ENCODE measurements around the gene DYRK4.

DYRK4 gene

GRCh38 chr12:4564818-4565217 lies 2.8 kb downstream of the DYRK4 start:
- DNase-seq: no peak

GRCh38 chr12:4566474-4566873 lies 4.5 kb downstream of the DYRK4 start:
- no peak for DNase-seq

- no peak for DNase-seq
These were observed 5.3 kb downstream of the DYRK4 start for GRCh38 chr12:4567073-4567881.

- DNase-seq: no peak
These were observed 7.3 kb downstream of the DYRK4 start for GRCh38 chr12:4569261-4569660.

GRCh38 chr12:4572680-4573079 lies 10.7 kb downstream of the DYRK4 start:
- DNase-seq: no peak

- no peak for DNase-seq
These were observed 17.5 kb downstream of the DYRK4 start for GRCh38 chr12:4579305-4580102.

GRCh38 chr12:4580281-4580688 lies 18.3 kb downstream of the DYRK4 start:
- DNase-seq: no peak

GRCh38 chr12:4584281-4584680 lies 22.3 kb downstream of the DYRK4 start:
- DNase-seq: no peak

- no peak for DNase-seq
These were observed 22.9 kb downstream of the DYRK4 start for GRCh38 chr12:4584896-4585295.

GRCh38 chr12:4586500-4586899 lies 24.5 kb downstream of the DYRK4 start:
- DNase-seq: no peak

- no peak for DNase-seq
These were observed 25.1 kb downstream of the DYRK4 start for GRCh38 chr12:4587108-4587507.

- no peak for DNase-seq
These were observed 26.9 kb downstream of the DYRK4 start for GRCh38 chr12:4588916-4589315.

GRCh38 chr12:4589941-4590340 lies 27.9 kb downstream of the DYRK4 start:
- no peak for DNase-seq

GRCh38 chr12:4591180-4591687 lies 29.2 kb downstream of the DYRK4 start:
- DNase-seq: no peak

- DNase-seq: no peak
These were observed 33.9 kb downstream of the DYRK4 start for GRCh38 chr12:4595881-4596280.

- DNase-seq: no peak
These were observed 41.4 kb downstream of the DYRK4 start for GRCh38 chr12:4603421-4603820.

- no peak for DNase-seq
These were observed 41.9 kb downstream of the DYRK4 start for GRCh38 chr12:4603946-4604345.

- peak; percentile 76 to 88 for DNase-seq
These were observed 42.7 kb downstream of the DYRK4 start for GRCh38 chr12:4604684-4605193.

GRCh38 chr12:4607056-4607455 lies 45.0 kb downstream of the DYRK4 start:
- DNase-seq: no peak

- DNase-seq: no peak
These were observed 47.1 kb downstream of the DYRK4 start for GRCh38 chr12:4609071-4609470.

- DNase-seq: no peak
These were observed 48.5 kb downstream of the DYRK4 start for GRCh38 chr12:4610481-4610880.

- DNase-seq: no peak
These were observed 53.7 kb downstream of the DYRK4 start for GRCh38 chr12:4615667-4616066.

- no peak for DNase-seq
These were observed 59.5 kb downstream of the DYRK4 start for GRCh38 chr12:4621511-4621910.

GRCh38 chr12:4626543-4626942 lies 64.5 kb downstream of the DYRK4 start:
- no peak for DNase-seq

All from NCI-H1930 (cell line).